Subcutaneous abdominal adipose tissue (tissue), 5 donors: Measurements from ENCODE around the gene NIT1.
A peak's percentile ranks its signal among the peaks of the same experiment; 100 is the strongest.

Experiments
- H3K27ac ChIP-seq: one replicate; pipeline ENCODE4 v1.7.0; 2013; ENCODE audit warnings: low read depth, mild to moderate bottlenecking, inconsistent platforms, low read length, moderate library complexity
- H3K27me3 ChIP-seq, 5 donors: one replicate each; pipeline ENCODE4 v1.7.0; 2013; ENCODE audit warnings: low read length in 5 of 5, inconsistent platforms in 1 of 5; ENCODE audit not compliant: control insufficient read depth in 5 of 5, insufficient read depth in 4 of 5
- H3K36me3 ChIP-seq, 5 donors: one replicate each; pipeline ENCODE4 v1.7.0; 2013; ENCODE audit warnings: low read length in 5 of 5; ENCODE audit not compliant: control insufficient read depth in 5 of 5, insufficient read depth in 5 of 5
- H3K4me1 ChIP-seq, 5 donors: one replicate each; pipeline ENCODE4 v1.7.0; 2013; ENCODE audit warnings: low read length in 5 of 5, mild to moderate bottlenecking in 3 of 5, moderate library complexity in 1 of 5; ENCODE audit not compliant: control insufficient read depth in 5 of 5, insufficient read depth in 5 of 5
- H3K4me3 ChIP-seq, 5 donors: one replicate each; pipeline ENCODE4 v1.7.0; 2013; ENCODE audit warnings: low read length in 5 of 5, low read depth in 1 of 5
- H3K9ac ChIP-seq, 5 donors: one replicate each; pipeline ENCODE4 v1.7.0; 2013; ENCODE audit warnings: low read length in 5 of 5, mild to moderate bottlenecking in 4 of 5, moderate library complexity in 3 of 5
- H3K9me3 ChIP-seq, 5 donors: one replicate each; pipeline ENCODE4 v1.7.0; 2013; ENCODE audit warnings: low read length in 5 of 5; ENCODE audit not compliant: control insufficient read depth in 5 of 5
- donor health status: healthy.
- donor health status: healthy.
- donor health status: healthy.
- donor health status: healthy.
- donor health status: healthy.

NIT1 gene

DNA sequence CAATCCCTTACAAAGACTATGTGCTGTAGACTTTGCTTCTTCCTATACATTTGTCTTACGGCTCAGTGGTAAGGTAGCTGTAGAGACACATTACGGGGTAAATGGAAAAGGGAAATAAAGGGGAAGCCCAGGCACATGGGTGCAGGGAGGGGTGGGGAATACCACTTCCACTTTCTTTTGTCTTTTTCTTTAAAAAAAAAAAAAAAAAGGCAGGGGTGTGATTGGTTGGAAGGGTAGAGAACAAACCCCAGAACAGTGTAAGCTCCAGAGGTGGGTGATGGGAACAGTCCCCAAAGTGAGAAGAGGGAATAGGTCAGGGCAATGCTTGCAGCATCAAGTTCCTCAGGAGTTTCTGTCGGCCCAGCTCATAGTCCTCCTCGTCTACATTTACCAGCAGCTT is 3.9 kb downstream of the NIT1 start:
- peak overlapping the region in 1 of 5 donors; percentile 45 for H3K9ac ChIP-seq
- no peaks in the 10 kb centered on the region for H3K27me3 ChIP-seq
- H3K4me3 ChIP-seq = no peak overlapping the region
- H3K4me1 ChIP-seq = peaks cover 12 to 47% (median 36%) of the 10 kb centered on the region in 5 donors
- no peaks in the 10 kb centered on the region for H3K9me3 ChIP-seq
- peaks cover 17 to 65% (median 55%) of the 10 kb centered on the region in 5 donors for H3K36me3 ChIP-seq
- H3K27ac ChIP-seq = peak overlapping the region; percentile 99

DNA sequence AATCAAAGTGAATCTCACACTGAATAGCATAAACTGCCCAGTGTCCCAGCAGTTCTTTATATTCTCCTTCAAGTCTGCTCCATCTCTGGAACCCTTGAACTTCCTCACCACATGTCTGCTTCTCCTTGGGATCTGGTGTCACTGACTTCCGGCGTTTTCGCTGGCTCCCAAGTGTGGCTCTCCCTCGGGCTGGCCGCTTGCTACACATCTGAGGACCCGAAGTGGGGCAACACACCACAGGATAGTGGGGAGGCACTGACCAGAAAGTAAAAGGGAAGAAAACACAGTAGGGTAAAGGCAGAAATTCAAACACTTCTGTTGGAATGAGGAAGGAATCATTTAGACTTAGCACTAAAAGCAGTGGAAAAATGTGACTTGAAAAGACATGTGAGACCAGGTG is 5.1 kb downstream of the NIT1 start:
- Histone ChIP-seq H3K4me1 (peaks cover 12 to 44% (median 35%) of the 10 kb centered on the region in 5 donors), H3K4me3 (no peak overlapping the region), H3K9ac (no peak overlapping the region), H3K27me3 (no peaks in the 10 kb centered on the region), H3K36me3 (peaks cover 27 to 77% (median 62%) of the 10 kb centered on the region in 5 donors), H3K27ac (no peak overlapping the region), H3K9me3 (no peaks in the 10 kb centered on the region)

GRCh38 chr1:161127649-161128048 is 9.7 kb downstream of the NIT1 start:
- no peaks in the 10 kb centered on the region for H3K9me3 ChIP-seq
- peak overlapping the region; percentile 0 for H3K27ac ChIP-seq
- peak overlapping the region in 1 of 5 donors; percentile 32 for H3K9ac ChIP-seq
- no peak overlapping the region for H3K4me3 ChIP-seq
- peaks cover 21 to 68% (median 52%) of the 10 kb centered on the region in 5 donors for H3K36me3 ChIP-seq
- peaks cover 4 to 44% (median 39%) of the 10 kb centered on the region in 5 donors for H3K4me1 ChIP-seq
- H3K27me3 ChIP-seq = no peaks in the 10 kb centered on the region

DNA sequence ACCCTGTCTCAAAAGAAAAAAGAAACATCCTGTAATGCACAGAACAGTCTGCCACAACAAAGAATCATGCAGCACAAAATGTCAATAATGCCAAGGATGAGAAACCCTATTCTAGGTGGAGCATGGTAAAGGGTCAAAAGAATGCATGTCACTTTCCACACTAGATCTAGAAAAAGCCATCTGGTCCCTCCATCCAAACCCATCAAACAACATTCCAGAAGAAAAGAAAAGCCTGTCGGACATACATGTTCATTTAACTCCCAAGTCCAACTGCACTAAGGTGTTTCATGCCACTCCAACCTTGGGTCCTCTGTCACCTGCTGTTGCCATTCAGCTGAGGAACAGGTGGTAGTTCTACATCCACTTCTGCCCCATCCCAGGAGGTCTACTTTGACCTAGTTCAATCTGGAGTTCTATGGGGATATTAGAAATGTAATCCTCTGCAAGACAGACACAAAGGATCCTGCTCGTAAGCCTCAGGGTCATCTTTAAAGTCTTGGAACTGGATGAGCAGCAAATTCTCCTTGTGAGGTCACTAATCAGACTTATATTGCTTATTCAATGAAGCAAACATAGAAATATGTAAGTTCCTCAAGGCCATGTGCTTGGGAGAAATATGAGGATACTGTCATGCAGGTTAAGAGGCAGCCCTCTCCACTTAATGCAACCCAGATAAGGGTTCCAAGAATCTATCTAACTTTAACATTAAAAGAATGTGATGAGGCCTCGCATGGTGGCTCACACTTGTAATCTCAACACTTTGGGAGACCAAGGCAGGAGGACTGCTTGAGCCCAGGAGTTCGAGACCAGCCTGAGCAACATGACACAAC is 10.9 kb downstream of the NIT1 start:
- peaks cover 18 to 56% (median 42%) of the 10 kb centered on the region in 5 donors for H3K36me3 ChIP-seq
- H3K4me3 ChIP-seq = no peak overlapping the region
- no peaks in the 10 kb centered on the region for H3K27me3 ChIP-seq
- H3K9me3 ChIP-seq = no peaks in the 10 kb centered on the region
- H3K9ac ChIP-seq = peak overlapping the region in 1 of 5 donors; percentile 3
- peak overlapping the region; percentile 0 for H3K27ac ChIP-seq
- peaks cover 4 to 55% (median 46%) of the 10 kb centered on the region in 5 donors for H3K4me1 ChIP-seq

- peak overlapping the region; percentile 99 for H3K27ac ChIP-seq
- H3K4me3 ChIP-seq = peak overlapping the region in 2 of 5 donors; percentile 75 to 97
- no peaks in the 10 kb centered on the region for H3K27me3 ChIP-seq
- peaks cover 4 to 60% (median 49%) of the 10 kb centered on the region in 5 donors for H3K4me1 ChIP-seq
- no peaks in the 10 kb centered on the region for H3K9me3 ChIP-seq
- peak overlapping the region in 3 of 5 donors; percentile 74 to 94 (median 86) for H3K9ac ChIP-seq
- peaks cover 18 to 47% (median 36%) of the 10 kb centered on the region in 5 donors for H3K36me3 ChIP-seq
Observed at GRCh38 chr1:161130266-161130665, 12.4 kb downstream of the NIT1 start.

- Histone ChIP-seq H3K4me3 (peak overlapping the region; percentile 75 to 98 (median 91)), H3K27me3 (no peaks in the 10 kb centered on the region), H3K9me3 (no peaks in the 10 kb centered on the region), H3K9ac (peak overlapping the region; percentile 86 to 98 (median 94)), H3K27ac (peak overlapping the region; percentile 99), H3K36me3 (peaks cover 14 to 36% (median 25%) of the 10 kb centered on the region in 5 donors), H3K4me1 (peaks cover 4 to 60% (median 50%) of the 10 kb centered on the region in 5 donors)
Observed at GRCh38 chr1:161131523-161132409, 13.9 kb downstream of the NIT1 start.

DNA sequence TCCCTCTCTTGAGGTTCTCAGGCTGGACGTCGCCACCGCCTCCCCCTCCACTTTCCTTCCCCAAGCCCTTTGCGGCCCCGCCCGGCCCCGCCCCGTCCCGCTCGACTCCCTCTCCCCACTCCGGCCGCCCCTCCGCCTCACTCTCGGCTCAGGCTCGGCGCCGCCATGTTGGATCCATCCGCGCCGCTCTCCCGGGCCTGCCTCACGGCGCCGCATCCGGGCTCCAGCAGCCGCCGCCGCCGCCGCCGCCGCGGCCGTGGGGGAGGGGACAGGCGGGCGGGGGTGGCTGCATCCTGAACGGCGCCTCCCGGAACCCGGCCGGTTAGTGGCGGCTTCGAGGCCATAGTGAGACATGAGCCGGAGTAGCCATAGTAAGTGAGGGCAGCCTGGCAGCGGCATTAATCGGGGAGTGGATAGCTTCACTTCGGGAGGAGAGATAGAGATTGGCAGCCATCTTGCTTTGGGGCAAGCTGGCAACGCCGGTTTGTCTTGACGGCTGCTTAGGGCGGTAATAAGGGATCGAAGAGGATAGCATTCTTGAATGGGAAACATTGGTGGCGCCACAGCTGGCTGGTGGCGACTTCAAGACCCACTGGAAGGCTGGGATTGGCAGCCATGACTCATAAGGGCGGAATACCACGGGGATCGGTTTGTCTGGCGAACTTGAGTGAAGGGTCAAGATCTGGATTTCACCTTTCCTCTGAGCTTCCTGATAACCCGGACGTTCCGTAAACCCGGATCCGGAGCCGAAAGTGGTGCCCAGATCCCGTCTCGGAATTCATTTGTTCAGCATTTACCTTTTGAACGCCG is 14.7 kb downstream of the NIT1 start, which contains the start of gene DEDD:
Gene DEDD (minus strand): TSS at position 258 of the 810 bp plus-strand sequence. CDS start 8,205 bp downstream, outside the sequence.
- Histone ChIP-seq H3K9me3 (no peaks in the 10 kb centered on the region), H3K4me1 (peaks cover 4 to 62% (median 44%) of the 10 kb centered on the region in 5 donors), H3K9ac (peak within 1 kb of the TSS; percentile 86 to 98 (median 94)), H3K27me3 (no peaks in the 10 kb centered on the region), H3K4me3 (peak within 1 kb of the TSS; percentile 75 to 98 (median 91)), H3K36me3 (peaks cover 6 to 28% (median 19%) of the 10 kb centered on the region in 5 donors), H3K27ac (peak within 1 kb of the TSS; percentile 99)

DNA sequence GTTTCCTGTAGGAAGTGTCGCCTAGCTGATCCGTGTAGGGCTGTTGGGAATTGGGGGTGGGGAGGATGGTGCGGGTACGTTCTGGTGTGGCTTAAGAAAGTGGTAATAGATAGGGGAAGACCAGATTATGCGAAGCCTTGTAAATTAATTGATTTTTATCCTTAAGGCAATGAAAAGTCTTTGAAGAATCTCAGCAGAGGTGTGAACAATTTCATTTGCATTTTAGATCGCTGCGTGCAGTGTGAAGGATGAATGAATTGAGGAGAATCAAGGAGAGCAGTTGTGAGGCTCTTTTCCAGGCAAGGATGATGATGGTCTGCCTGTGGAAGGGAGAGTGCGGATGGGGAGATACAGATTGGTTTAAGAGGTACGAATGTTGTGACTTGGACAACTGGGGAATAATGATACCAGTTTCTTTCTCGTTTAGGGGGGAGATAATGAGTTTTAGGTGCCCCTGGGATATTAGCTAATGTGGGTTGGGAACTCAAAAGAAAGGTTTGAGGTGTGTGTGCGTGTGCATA is 15.4 kb downstream of the NIT1 start:
- Histone ChIP-seq H3K9ac (peak overlapping the region; percentile 82 to 95 (median 87)), H3K36me3 (peaks cover 3 to 21% (median 13%) of the 10 kb centered on the region in 5 donors), H3K4me3 (peak overlapping the region; percentile 75 to 97 (median 91)), H3K9me3 (no peaks in the 10 kb centered on the region), H3K4me1 (peaks cover 4 to 62% (median 43%) of the 10 kb centered on the region in 5 donors), H3K27ac (peak overlapping the region; percentile 99), H3K27me3 (no peaks in the 10 kb centered on the region)

GRCh38 chr1:161137881-161138280 is 20.0 kb downstream of the NIT1 start:
- H3K27ac ChIP-seq = peak overlapping the region; percentile 48
- H3K36me3 ChIP-seq = no peaks in the 10 kb centered on the region
- peaks cover 0 to 35% (median 25%) of the 10 kb centered on the region in 5 donors for H3K4me1 ChIP-seq
- no peak overlapping the region for H3K9ac ChIP-seq
- H3K27me3 ChIP-seq = no peaks in the 10 kb centered on the region
- H3K9me3 ChIP-seq = no peaks in the 10 kb centered on the region
- no peak overlapping the region for H3K4me3 ChIP-seq
